ENCODE results near the gene FUT3. TPM values are rescaled to one million over a fixed set of nuclear protein-coding genes. Genes with fewer than 3 reads are reported as not detected.
"Not testable (repeated sequence)": the region's sequence is repeated elsewhere in the genome, so short reads cannot be mapped to it uniquely, and the experiment has no call there.

Gene FUT3
- total RNA-seq, 1 experiment from 2014 or later: not detected

- not testable (repeated sequence) for H3K9me3 Mint-ChIP-seq; H3K79me1 ChIP-seq (ENCODE audit: insufficient read depth, low read depth, low read length, poor library complexity, severe bottlenecking); H2BK12ac ChIP-seq (ENCODE audit: insufficient read length, low read depth, low read length); H2AFZ ChIP-seq (ENCODE audit: low read length); H3T11ph ChIP-seq (ENCODE audit: low read length); H4K91ac ChIP-seq (ENCODE audit: insufficient read length, low read depth, low read length); H3K4me1 Mint-ChIP-seq; H2BK5ac ChIP-seq (ENCODE audit: insufficient read length, low read length); H3K9ac ChIP-seq (ENCODE audit: extremely low read depth, insufficient read length, low read length); H3K36me3 Mint-ChIP-seq (ENCODE audit: insufficient read depth in 1 of 3, low read depth in 3 of 3); H4K20me1 ChIP-seq (ENCODE audit: control insufficient read depth, insufficient read depth, insufficient read length); H3K23ac ChIP-seq (ENCODE audit: insufficient read length, low read depth, low read length); H4K5ac ChIP-seq (ENCODE audit: insufficient read length, low read depth, low read length); H2BK20ac ChIP-seq (ENCODE audit: low read depth, low read length, poor library complexity, severe bottlenecking); H3K4ac ChIP-seq (ENCODE audit: low read depth, low read length); H3K4me2 ChIP-seq (ENCODE audit: insufficient read depth, insufficient read length, low read length); H3K23me2 ChIP-seq (ENCODE audit: insufficient read length, low read depth, low read length, poor library complexity, severe bottlenecking); H3K4me3 Mint-ChIP-seq; H3K27me3 ChIP-seq (ENCODE audit: insufficient read depth, low read length); H3K27ac ChIP-seq (ENCODE audit: insufficient read length, low read depth, low read length); H3K4me1 ChIP-seq (ENCODE audit: insufficient read depth, low read length); H3K27ac Mint-ChIP-seq; H3K9me3 ChIP-seq (ENCODE audit: control insufficient read depth, low read depth, low read length); H2BK120ac ChIP-seq (ENCODE audit: low read depth, low read length, poor library complexity, severe bottlenecking); H3K14ac ChIP-seq (ENCODE audit: insufficient read depth, low read length); DNase-seq; H3K79me2 ChIP-seq (ENCODE audit: insufficient read depth, low read length); H4K8ac ChIP-seq (replicated peaks; ENCODE audit: insufficient read length, low read depth, low read length); H2BK15ac ChIP-seq (ENCODE audit: low read depth, low read length); H2AK5ac ChIP-seq (ENCODE audit: insufficient read length, low read length); H3K56ac ChIP-seq (ENCODE audit: insufficient read length, low read depth, low read length); H3K18ac ChIP-seq (ENCODE audit: insufficient read length, low read depth, low read length)
- peaks cover 19% of the 10 kb centered on the region for H3K27me3 Mint-ChIP-seq (ENCODE audit: low read depth)
- WGBS (ENCODE audit: extremely low coverage, insufficient read length, low lambda C conversion rate): no CpG with 5 or more reads among the region's 10 CpGs
Observed at GRCh38 chr19:5847846-5848245, 3.4 kb downstream of the FUT3 start.

Measured in H9 (cell line).